ENCODE measurements around the gene CCN5.

Gene CCN5

GRCh38 chr20:44728801-44729443, 13.8 kb downstream of the CCN5 start:
- peaks cover 6% of the 10 kb centered on the region for H3K27me3 Mint-ChIP-seq
- no peak overlapping the region for H3K4me3 Mint-ChIP-seq
- H3K36me3 Mint-ChIP-seq, result peaks cover 1% of the 10 kb centered on the region
- DNase-seq, result no peak
- H3K27ac Mint-ChIP-seq, result no peak overlapping the region
- CTCF ChIA-PET, result interaction anchor here (7.5 kb wide), 1 partner anchor 44 kb away, joined by 98 read pairs; no protein-coding TSS in a partner anchor
- H3K4me1 Mint-ChIP-seq, result peaks cover 13% of the 10 kb centered on the region
- no peaks in the 10 kb centered on the region for H3K9me3 Mint-ChIP-seq

- peaks cover 6% of the 10 kb centered on the region for H3K27me3 Mint-ChIP-seq
- H3K4me1 Mint-ChIP-seq, result peaks cover 16% of the 10 kb centered on the region
- no peak for DNase-seq
- peaks cover 1% of the 10 kb centered on the region for H3K36me3 Mint-ChIP-seq
- CTCF ChIA-PET, result interaction anchor here (7.5 kb wide), 1 partner anchor 46 kb away, joined by 98 read pairs; no protein-coding TSS in a partner anchor
- H3K9me3 Mint-ChIP-seq, result no peaks in the 10 kb centered on the region
- no peak overlapping the region for H3K4me3 Mint-ChIP-seq
- H3K27ac Mint-ChIP-seq, result no peak overlapping the region
These were observed 15.3 kb downstream of the CCN5 start for GRCh38 chr20:44730441-44730840.

GRCh38 chr20:44731657-44732056, 16.5 kb downstream of the CCN5 start:
- Mint-ChIP-seq H3K4me3 (no peak overlapping the region), H3K4me1 (peaks cover 26% of the 10 kb centered on the region), H3K27me3 (peaks cover 6% of the 10 kb centered on the region), H3K9me3 (peaks cover 4% of the 10 kb centered on the region), H3K36me3 (peaks cover 5% of the 10 kb centered on the region), H3K27ac (no peak overlapping the region)
- CTCF ChIA-PET, result interaction anchor here (1.1 to 7.5 kb wide), 6 partner anchors 15 to 516 kb away, joined by 3 to 98 read pairs (median 4); no protein-coding TSS in a partner anchor
- no peak for DNase-seq

GRCh38 chr20:44732327-44732726, 17.2 kb downstream of the CCN5 start:
- no peak overlapping the region for H3K4me3 Mint-ChIP-seq
- CTCF ChIA-PET, result interaction anchor here (0.8 to 7.5 kb wide), 13 partner anchors 14 to 517 kb away, joined by 3 to 98 read pairs (median 4); partner anchors contain the start of gene ADA
- H3K36me3 Mint-ChIP-seq, result peaks cover 7% of the 10 kb centered on the region

GRCh38 chr20:44733341-44734069, 18.3 kb downstream of the CCN5 start:
- Mint-ChIP-seq H3K4me1 (peaks cover 35% of the 10 kb centered on the region), H3K4me3 (no peak overlapping the region), H3K27me3 (peaks cover 6% of the 10 kb centered on the region), H3K27ac (no peak overlapping the region), H3K36me3 (peaks cover 7% of the 10 kb centered on the region), H3K9me3 (peaks cover 14% of the 10 kb centered on the region)
- peak; percentile 77 for DNase-seq
- CTCF ChIA-PET, result interaction anchor here (0.8 to 7.5 kb wide), 13 partner anchors 9 to 515 kb away, joined by 3 to 98 read pairs (median 4); partner anchors contain the start of gene ADA

More at GRCh38 chr20:44732327-44732726, 17.2 kb downstream of the CCN5 start:
- H3K27me3 Mint-ChIP-seq, result peaks cover 6% of the 10 kb centered on the region
- no peak overlapping the region for H3K27ac Mint-ChIP-seq
- no peak for DNase-seq
- peaks cover 9% of the 10 kb centered on the region for H3K9me3 Mint-ChIP-seq
- peaks cover 30% of the 10 kb centered on the region for H3K4me1 Mint-ChIP-seq

GRCh38 chr20:44734938-44735337, 19.8 kb downstream of the CCN5 start:
- DNase-seq, result no peak
- CTCF ChIA-PET, result interaction anchor here (7.5 kb wide), 1 partner anchor 50 kb away, joined by 98 read pairs; no protein-coding TSS in a partner anchor
- Mint-ChIP-seq H3K27me3 (peaks cover 11% of the 10 kb centered on the region), H3K36me3 (peaks cover 11% of the 10 kb centered on the region), H3K4me1 (peaks cover 38% of the 10 kb centered on the region), H3K27ac (no peak overlapping the region), H3K9me3 (peaks cover 18% of the 10 kb centered on the region), H3K4me3 (no peak overlapping the region)

- no peak overlapping the region for H3K27ac Mint-ChIP-seq
- CTCF ChIA-PET, result interaction anchor here (7.5 kb wide), 1 partner anchor 51 kb away, joined by 98 read pairs; no protein-coding TSS in a partner anchor
- peaks cover 11% of the 10 kb centered on the region for H3K27me3 Mint-ChIP-seq
- peaks cover 38% of the 10 kb centered on the region for H3K4me1 Mint-ChIP-seq
- peaks cover 11% of the 10 kb centered on the region for H3K36me3 Mint-ChIP-seq
- H3K9me3 Mint-ChIP-seq, result peaks cover 18% of the 10 kb centered on the region
- no peak overlapping the region for H3K4me3 Mint-ChIP-seq
- no peak for DNase-seq
These were observed 20.6 kb downstream of the CCN5 start for GRCh38 chr20:44735816-44736169.

GRCh38 chr20:44736170-44737021, 21.2 kb downstream of the CCN5 start:
- Mint-ChIP-seq H3K27ac (peak overlapping the region; percentile 55), H3K4me1 (peaks cover 38% of the 10 kb centered on the region), H3K4me3 (peak overlapping the region; percentile 21), H3K9me3 (peaks cover 18% of the 10 kb centered on the region), H3K36me3 (peaks cover 11% of the 10 kb centered on the region), H3K27me3 (peaks cover 11% of the 10 kb centered on the region)
- CTCF ChIA-PET, result interaction anchor here (1.0 to 1.4 kb wide), 3 partner anchors 10 to 426 kb away, joined by 3 to 4 read pairs (median 3); partner anchors contain the start of gene FITM2
- peak; percentile 55 for DNase-seq

GRCh38 chr20:44737116-44737515, 21.9 kb downstream of the CCN5 start:
- peaks cover 15% of the 10 kb centered on the region for H3K27me3 Mint-ChIP-seq
- CTCF ChIA-PET, result interaction anchor here (1.0 to 1.4 kb wide), 3 partner anchors 9 to 427 kb away, joined by 3 to 4 read pairs (median 3); partner anchors contain the start of gene FITM2
- H3K4me1 Mint-ChIP-seq, result peaks cover 38% of the 10 kb centered on the region
- H3K9me3 Mint-ChIP-seq, result peaks cover 18% of the 10 kb centered on the region
- H3K36me3 Mint-ChIP-seq, result peaks cover 11% of the 10 kb centered on the region
- no peak for DNase-seq
- no peak overlapping the region for H3K4me3 Mint-ChIP-seq
- H3K27ac Mint-ChIP-seq, result no peak overlapping the region

GRCh38 chr20:44738813-44739477, 23.8 kb downstream of the CCN5 start:
- CTCF ChIA-PET, result interaction anchor here (0.9 to 1.4 kb wide), 3 partner anchors 8 to 53 kb away, joined by 3 to 6 read pairs (median 4); no protein-coding TSS in a partner anchor
- Mint-ChIP-seq H3K27me3 (peaks cover 26% of the 10 kb centered on the region), H3K4me3 (peak overlapping the region; percentile 44), H3K27ac (no peak overlapping the region), H3K36me3 (peaks cover 10% of the 10 kb centered on the region), H3K4me1 (peaks cover 25% of the 10 kb centered on the region), H3K9me3 (peaks cover 18% of the 10 kb centered on the region)
- DNase-seq, result peak; percentile 71

GRCh38 chr20:44739942-44740341, 24.8 kb downstream of the CCN5 start:
- H3K4me1 Mint-ChIP-seq, result peaks cover 23% of the 10 kb centered on the region
- peaks cover 10% of the 10 kb centered on the region for H3K36me3 Mint-ChIP-seq
- CTCF ChIA-PET, result no interaction called here
- H3K27ac Mint-ChIP-seq, result no peak overlapping the region
- peaks cover 36% of the 10 kb centered on the region for H3K27me3 Mint-ChIP-seq
- no peak for DNase-seq
- peaks cover 18% of the 10 kb centered on the region for H3K9me3 Mint-ChIP-seq
- no peak overlapping the region for H3K4me3 Mint-ChIP-seq

GRCh38 chr20:44742304-44743079, 27.3 kb downstream of the CCN5 start:
- no peak overlapping the region for H3K4me3 Mint-ChIP-seq
- H3K4me1 Mint-ChIP-seq, result peaks cover 16% of the 10 kb centered on the region
- CTCF ChIA-PET, result interaction anchor here (1.0 to 1.4 kb wide), 3 partner anchors 9 to 125 kb away, joined by 3 to 7 read pairs (median 3); no protein-coding TSS in a partner anchor
- peaks cover 5% of the 10 kb centered on the region for H3K36me3 Mint-ChIP-seq
- no peak overlapping the region for H3K27ac Mint-ChIP-seq
- DNase-seq, result no peak
- H3K27me3 Mint-ChIP-seq, result peaks cover 62% of the 10 kb centered on the region
- H3K9me3 Mint-ChIP-seq, result peaks cover 7% of the 10 kb centered on the region
